ENCODE data around the gene IMMP2L. TPM values are rescaled to one million over a fixed set of nuclear protein-coding genes. Genes with fewer than 3 reads are reported as not detected.

Gene IMMP2L
- total RNA-seq, 6 experiments from 2014 or later: 14.2 to 25.3 (median 19.7) TPM

DNA sequence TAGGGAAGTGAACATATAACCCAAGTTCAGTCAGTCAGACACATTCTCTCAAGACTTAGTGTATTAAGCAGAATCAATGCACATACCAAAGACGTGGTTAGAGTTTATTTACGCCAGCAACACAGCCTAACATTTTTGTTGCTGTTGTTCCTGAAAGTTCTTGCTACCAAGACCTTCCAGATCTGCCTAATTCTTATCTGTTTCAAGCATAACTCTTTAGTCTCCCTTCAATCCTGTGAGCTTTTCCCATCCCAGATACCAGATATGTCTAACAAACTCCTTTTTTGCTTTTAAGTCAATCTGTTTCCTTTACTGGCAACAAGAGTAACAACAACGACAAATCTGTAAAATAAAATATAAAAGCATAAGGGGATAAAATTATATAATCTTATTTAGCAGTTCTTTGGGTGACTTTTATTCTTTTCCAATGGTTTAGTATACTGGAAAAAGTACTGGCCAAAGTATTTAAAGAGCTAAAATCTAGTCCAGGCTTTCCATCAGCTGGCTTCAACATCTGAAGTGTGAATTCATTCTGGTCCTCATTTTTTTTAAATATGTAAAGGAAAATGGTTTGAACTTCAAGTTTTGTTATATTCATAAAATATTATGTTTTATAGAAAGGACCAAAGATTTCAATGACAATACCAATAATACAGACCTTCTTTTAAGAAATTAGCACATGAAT is 193.8 kb downstream of the IMMP2L start:
- TF ChIP-seq POLR2A (IDR thresholded peaks at IDR 0.05) (no peak), CTCF (IDR thresholded peaks at IDR 0.05) (no peak)
- 86% methylated on average over 3 of the region's 3 CpGs for whole genome bisulfite sequencing (ENCODE audit: insufficient coverage, low coverage, low lambda C conversion rate, missing lambda C conversion rate)
- H3K27ac ChIP-seq: no peak overlapping the region
- ATAC-seq (no peak), DNase-seq (no peak)
- no peaks in the 10 kb centered on the region for H3K9me3 ChIP-seq
- H3K36me3 ChIP-seq: no peaks in the 10 kb centered on the region
- no peaks in the 10 kb centered on the region for H3K4me1 ChIP-seq
- H3K4me3 ChIP-seq: no peak overlapping the region
- intact Hi-C loops (cut with DNase I): no loop called here
- H3K27me3 ChIP-seq: no peaks in the 10 kb centered on the region

DNA sequence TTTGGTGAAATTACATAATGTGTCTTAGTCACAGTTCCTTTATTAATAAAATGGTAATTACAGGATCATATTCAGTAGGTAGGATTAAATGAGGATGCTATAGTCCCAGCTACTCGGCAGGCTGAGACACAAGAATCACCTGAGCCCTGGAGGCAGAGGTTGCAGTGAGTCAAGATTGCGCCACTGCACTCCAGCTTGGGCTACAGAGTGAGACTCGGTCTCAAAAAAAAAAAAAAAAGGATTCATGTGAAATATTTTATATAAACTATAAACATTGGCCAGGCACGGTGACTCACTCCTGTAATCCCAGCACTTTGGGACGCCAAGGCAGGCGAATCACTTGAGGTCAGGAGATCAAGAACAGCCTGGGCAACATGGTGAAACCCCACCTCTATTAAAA is 197.9 kb downstream of the IMMP2L start:
- Histone ChIP-seq H3K36me3 (no peaks in the 10 kb centered on the region), H3K4me3 (no peak overlapping the region), H3K9me3 (no peaks in the 10 kb centered on the region), H3K4me1 (no peaks in the 10 kb centered on the region), H3K27me3 (no peaks in the 10 kb centered on the region), H3K27ac (no peak overlapping the region)
- ATAC-seq: no peak
- no peak for DNase-seq
- TF ChIP-seq CTCF (IDR thresholded peaks at IDR 0.05) (no peak), POLR2A (IDR thresholded peaks at IDR 0.05) (no peak)
- intact Hi-C loops (cut with DNase I): no loop called here
- WGBS (ENCODE audit: insufficient coverage, low coverage, low lambda C conversion rate, missing lambda C conversion rate): 83% methylated on average over 6 of the region's 6 CpGs

- intact Hi-C loops (cut with DNase I): no loop called here
- no peak overlapping the region for H3K27ac ChIP-seq
Observed at GRCh38 chr7:111363099-111363498, 199.2 kb downstream of the IMMP2L start.

DNA sequence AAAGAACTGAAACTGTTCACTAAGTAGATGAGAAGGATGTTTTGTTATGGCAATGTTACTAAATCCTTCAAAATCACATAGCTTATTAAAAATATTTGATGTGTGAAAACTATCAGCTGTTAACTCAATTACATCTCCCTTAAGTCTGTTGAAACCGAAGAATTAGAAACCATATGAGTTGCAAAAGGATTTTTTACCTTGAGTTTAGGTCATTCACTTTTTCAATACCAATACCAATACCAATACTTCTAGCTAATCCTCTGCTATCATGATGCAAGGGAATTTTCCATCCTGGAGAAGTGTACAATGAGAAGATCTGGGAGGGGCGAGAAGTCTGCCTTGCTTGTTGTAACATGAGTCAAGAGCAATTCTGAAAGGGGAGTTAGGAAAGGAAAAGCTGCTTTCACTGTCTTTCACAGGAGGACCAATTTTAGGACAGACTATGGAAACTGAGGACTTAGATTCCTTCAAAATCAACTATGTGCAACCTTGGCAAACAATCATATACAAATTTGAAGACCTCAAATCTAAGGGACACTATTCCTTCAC is 199.7 kb downstream of the IMMP2L start:
- DNase-seq (no peak), ATAC-seq (no peak)
- intact Hi-C loops (cut with DNase I): no loop called here
- 77% methylated on average over 2 of the region's 2 CpGs for WGBS (ENCODE audit: insufficient coverage, low coverage, low lambda C conversion rate, missing lambda C conversion rate)
- Histone ChIP-seq H3K36me3 (no peaks in the 10 kb centered on the region), H3K27me3 (no peaks in the 10 kb centered on the region), H3K4me1 (no peaks in the 10 kb centered on the region), H3K27ac (no peak overlapping the region), H3K9me3 (no peaks in the 10 kb centered on the region), H3K4me3 (no peak overlapping the region)
- no peak for TF ChIP-seq POLR2A (IDR thresholded peaks at IDR 0.05)
- no peak for TF ChIP-seq CTCF (IDR thresholded peaks at IDR 0.05)

More at GRCh38 chr7:111363099-111363498, 199.2 kb downstream of the IMMP2L start:
- no peaks in the 10 kb centered on the region for H3K9me3 ChIP-seq
- TF ChIP-seq POLR2A (IDR thresholded peaks at IDR 0.05) (no peak), CTCF (IDR thresholded peaks at IDR 0.05) (no peak)
- ATAC-seq (no peak), DNase-seq (no peak)
- H3K4me1 ChIP-seq: no peaks in the 10 kb centered on the region
- WGBS (ENCODE audit: insufficient coverage, low coverage, low lambda C conversion rate, missing lambda C conversion rate): 63% methylated on average over 1 of the region's 1 CpG
- no peaks in the 10 kb centered on the region for H3K27me3 ChIP-seq
- H3K36me3 ChIP-seq: no peaks in the 10 kb centered on the region
- no peak overlapping the region for H3K4me3 ChIP-seq

All from right lobe of liver (tissue), 6 donors.